ENCODE data around the gene TYMS.
A peak's percentile ranks its signal among the peaks of the same experiment; 100 is the strongest.

The TYMS gene

DNA sequence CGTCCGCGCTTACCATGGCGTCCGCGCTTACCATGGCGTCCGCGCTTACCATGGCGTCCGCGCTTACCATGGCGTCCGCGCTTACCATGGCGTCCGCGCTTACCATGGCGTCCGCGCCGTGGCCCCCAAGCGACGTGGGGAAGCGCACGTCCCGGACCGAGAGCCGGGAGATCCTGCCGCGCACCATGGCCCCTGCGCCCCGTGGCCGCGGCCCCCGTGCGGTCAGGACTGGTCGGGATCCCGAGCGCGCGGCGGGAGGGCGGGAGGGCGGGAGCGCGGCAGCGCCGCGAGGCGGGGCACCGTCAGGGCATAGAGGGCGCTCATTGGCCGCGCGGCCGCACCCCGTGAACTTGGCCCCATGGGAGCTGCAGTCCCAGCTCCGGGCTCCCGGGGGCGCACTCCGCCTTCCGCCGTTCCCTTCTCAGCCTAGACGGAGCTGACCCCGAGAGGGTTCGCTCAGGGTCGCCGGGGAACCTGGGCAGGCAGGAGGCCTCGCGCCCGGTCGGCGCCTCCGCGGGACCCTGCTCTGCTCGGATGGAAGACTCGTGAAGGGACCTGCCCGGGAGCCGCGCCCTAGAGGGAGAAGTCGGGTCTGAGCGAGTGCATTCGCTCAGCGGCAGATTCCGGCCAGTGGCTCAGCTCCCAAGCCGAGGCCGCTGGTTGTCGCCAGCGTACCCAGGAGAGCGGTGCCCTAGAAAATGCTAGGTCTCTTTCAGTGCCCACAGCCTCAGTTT, 55.1 kb downstream of the TYMS start, which contains the start of gene ENOSF1:
Gene ENOSF1 (minus strand): TSS at position 230 of the 734 bp plus-strand sequence. CDS start 43 bp downstream, at position 187.
- DNase-seq: peak; percentile 85

DNA sequence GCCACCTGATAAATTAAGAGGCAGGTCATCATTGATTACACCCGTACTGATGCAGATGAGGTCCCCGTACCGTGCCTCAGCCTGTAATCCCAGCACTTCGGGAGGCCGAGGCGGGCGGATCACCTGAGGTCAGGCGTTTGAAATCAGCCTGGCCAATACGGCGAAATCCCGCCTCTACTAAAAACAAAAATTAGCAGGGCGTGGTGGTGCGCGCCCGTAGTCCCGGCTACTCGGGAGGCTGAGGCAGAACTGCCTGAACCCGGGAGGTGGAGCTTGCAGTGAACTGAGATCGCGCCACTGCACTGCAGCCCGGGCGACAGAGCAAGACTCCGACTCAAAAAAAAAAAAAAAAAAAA, 55.7 kb downstream of the TYMS start:
- no peak for DNase-seq

DNA sequence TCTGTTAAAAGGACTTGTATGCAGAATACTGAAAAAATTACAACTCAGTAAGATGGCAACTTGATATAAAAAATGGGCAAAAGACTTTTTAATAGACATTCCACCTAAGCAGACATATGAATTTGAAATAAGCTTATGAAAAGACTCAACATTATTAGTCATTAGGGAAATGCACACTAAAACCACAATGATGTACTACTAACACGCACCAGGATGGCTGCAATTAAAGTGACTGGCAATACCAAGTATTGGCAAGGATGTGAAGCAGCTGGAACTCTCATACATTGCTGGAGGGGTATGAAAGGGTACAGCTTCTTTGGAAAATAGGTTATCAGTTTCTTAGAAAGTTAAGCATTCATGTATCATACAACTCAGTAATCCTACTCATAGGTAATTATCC, 58.2 kb downstream of the TYMS start:
- peak; percentile 74 for DNase-seq

DNA sequence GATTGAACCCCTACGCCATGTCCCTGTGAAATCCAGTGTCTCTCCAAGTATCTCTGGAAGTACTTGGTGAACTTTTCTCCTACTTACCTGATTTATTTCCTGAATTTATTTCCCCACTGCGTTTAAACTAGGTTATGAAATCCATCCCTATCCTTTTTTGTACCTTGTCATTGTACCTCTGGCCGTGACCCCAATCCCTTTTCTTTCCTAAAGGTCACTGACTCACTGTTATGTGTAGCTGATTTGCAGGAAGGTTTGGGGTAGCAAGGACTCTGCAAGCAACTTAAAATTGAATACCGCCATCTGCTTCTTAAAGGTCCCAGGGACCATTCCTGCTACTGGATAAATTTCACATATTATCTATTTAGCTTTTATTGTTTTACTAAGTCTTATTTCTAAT, 59.5 kb downstream of the TYMS start:
- DNase-seq: no peak

Data from EL (cell line).